Lung (tissue), 12 donors: ENCODE measurements around the gene RBP4. TPM values are rescaled to one million over a fixed set of nuclear protein-coding genes. Genes with fewer than 3 reads are reported as not detected.

Source experiments
- ATAC-seq: fragments of 200-7000 bp; cut with Tn5 transposase; one replicate; pipeline ENCODE4 v1.9.1; 2020; ENCODE audit warnings: moderate number of reproducible peaks; ENCODE audit not compliant: insufficient read depth, low FRiP score
- DNase-seq, 3 donors: peaks; one replicate each; pipeline ENCODE4 v3.0.0-alpha.2; 2013 to 2017
- H3K27ac ChIP-seq, 2 donors: one replicate each; pipeline ENCODE4 v1.5.1; 2013; ENCODE audit warnings: mild to moderate bottlenecking in 2 of 2, moderate library complexity in 2 of 2, control low read depth in 1 of 2, inconsistent platforms in 1 of 2, low read depth in 1 of 2, low read length in 1 of 2
- H3K27me3 ChIP-seq, 3 donors: one replicate each; pipeline ENCODE4 v1.5.1; 2013; ENCODE audit warnings: low read length in 2 of 3; ENCODE audit not compliant: control insufficient read depth in 3 of 3, insufficient read depth in 3 of 3
- H3K36me3 ChIP-seq, 4 donors: one replicate each; pipeline ENCODE4 v1.5.1; 2013; ENCODE audit warnings: low read length in 4 of 4, mild to moderate bottlenecking in 1 of 4, moderate library complexity in 1 of 4; ENCODE audit not compliant: control insufficient read depth in 4 of 4, insufficient read depth in 4 of 4
- H3K4me1 ChIP-seq, 5 donors: one replicate each; pipeline ENCODE4 v1.5.1; 2013; ENCODE audit warnings: low read length in 5 of 5, mild to moderate bottlenecking in 2 of 5, moderate library complexity in 1 of 5; ENCODE audit not compliant: control insufficient read depth in 5 of 5, insufficient read depth in 5 of 5
- H3K4me3 ChIP-seq: one replicate; pipeline ENCODE4 v1.5.1; 2013; ENCODE audit warnings: mild to moderate bottlenecking, control low read depth, moderate library complexity
- H3K9ac ChIP-seq, 2 donors: one replicate each; pipeline ENCODE4 v1.5.1; 2013; ENCODE audit warnings: low read length in 2 of 2, control low read depth in 1 of 2; ENCODE audit not compliant: insufficient read depth in 1 of 2
- H3K9me3 ChIP-seq, 4 donors: one replicate each; pipeline ENCODE4 v1.5.1; 2013; ENCODE audit warnings: low read length in 3 of 4, mild to moderate bottlenecking in 1 of 4, moderate library complexity in 1 of 4; ENCODE audit not compliant: control insufficient read depth in 4 of 4, insufficient read depth in 3 of 4
- CTCF ChIP-seq: IDR thresholded peaks from 2 replicates; pipeline ENCODE4 v1.5.1; 2012; ENCODE audit warnings: mild to moderate bottlenecking; ENCODE audit errors: control extremely low read depth, extremely low read depth
- WGBS, 2 donors: extraction: QIAGEN DNeasy Blood & Tissue Kit; methylation state at CpG; one replicate each; pipeline ENCODE4 v1.1.7; 2013; 5-methylcytosine and 5-hydroxymethylcytosine counted together
- polyA plus RNA-seq, 2 donors: library from polyadenylated mRNA; stranded (reverse); fragments of 200-250 nt; gene quantifications; one replicate each; pipeline ENCODE4 v1.2.1, GENCODE V29; 2013
- total RNA-seq, 2 donors: library from RNA; depleted of rRNA in 1 of 2; stranded (reverse); fragments of >200 nt in 1 of 2; gene quantifications; one replicate each; pipeline ENCODE4 v1.2.1, GENCODE V29; 2014 to 2021
- donor health status: control.
- donor health status: control.
- donor health status: Bipolar disorder and iron deficiency.
- donor health status: healthy.
- donor health status: DM: yes; HTN: yes; CAD: no.

The RBP4 gene
- total and polyA plus RNA-seq, 4 donors = 7.3 to 35.4 (median 14.7) TPM; not detected in 1

- 11 to 13% methylated on average over 10 of the region's 10 CpGs for WGBS, 2 donors
- Histone ChIP-seq H3K36me3 (no peaks in the 10 kb centered on the region), H3K9ac (no peak overlapping the region), H3K4me3 (no peak overlapping the region), H3K27ac (no peak overlapping the region), H3K27me3 (no peaks in the 10 kb centered on the region), H3K9me3 (no peaks in the 10 kb centered on the region), H3K4me1 (peaks cover 0 to 3% (median 0%) of the 10 kb centered on the region in 5 donors)
- DNase-seq = peak; percentile 65 to 73 (median 69)
- no peak for TF ChIP-seq CTCF
- peak; percentile 41 for ATAC-seq
Observed at GRCh38 chr10:93542358-93542791, 58.7 kb downstream of the RBP4 start.

Other genes with a start within 250 kb of the RBP4 start
- gene MYOF, start 118.9 kb downstream of the RBP4 start, total RNA-seq = 100 to 1,000 TPM; 111 to 194 TPM
- gene MYOF, start 118.9 kb downstream of the RBP4 start, polyA plus RNA-seq = 10 to 100 TPM; 23.4 to 53.2 TPM
- 1 to 10 TPM; 1.7 to 3.5 TPM for gene CEP55, start 104.6 kb downstream of the RBP4 start, total RNA-seq
- 1 to 10 TPM; 1.6 to 1.8 TPM for gene CEP55, start 104.6 kb downstream of the RBP4 start, polyA plus RNA-seq
- gene FFAR4, start 34.6 kb downstream of the RBP4 start, total RNA-seq = 1 to 10 TPM in 1 of 2 donors, under 1 TPM in 1; 0.06 to 4.7 TPM
- 1 to 10 TPM in 1 of 2 donors, under 1 TPM in 1; 0.29 to 2.5 TPM for gene FFAR4, start 34.6 kb downstream of the RBP4 start, polyA plus RNA-seq
- not detected for gene PDE6C, start 11.3 kb upstream of the RBP4 start, total RNA-seq
- not detected for gene PDE6C, start 11.3 kb upstream of the RBP4 start, polyA plus RNA-seq
- 10 to 100 TPM; 12.3 to 38.9 TPM for gene FRA10AC1, start 101.4 kb upstream of the RBP4 start, total RNA-seq
- 10 to 100 TPM in 1 of 2 donors, 1 to 10 TPM in 1; 4.3 to 18.1 TPM for gene FRA10AC1, start 101.4 kb upstream of the RBP4 start, polyA plus RNA-seq
- under 1 TPM in 1 of 2 donors, not detected in 1; 0.68 TPM for gene LGI1, start 156.7 kb upstream of the RBP4 start, total RNA-seq
- gene LGI1, start 156.7 kb upstream of the RBP4 start, polyA plus RNA-seq = not detected